Cerebellar nuclear complex (tissue), 1 donor: Measurements from ENCODE around the gene PEX19.

Source experiments
- DNase-seq, 2 experiments: peaks; one replicate each; lab custom pipeline; 2025; lab: John Stamatoyannopoulos, UW

The PEX19 gene

GRCh38 chr1:160239582-160240299 is 45.2 kb downstream of the PEX19 start:
- no peak for DNase-seq

- no peak for DNase-seq
Measured at GRCh38 chr1:160238408-160238807, 46.5 kb downstream of the PEX19 start.

GRCh38 chr1:160237558-160237957 is 47.4 kb downstream of the PEX19 start:
- no peak for DNase-seq

- DNase-seq: no peak
Measured at GRCh38 chr1:160236806-160237205, 48.1 kb downstream of the PEX19 start.

- no peak for DNase-seq
Measured at GRCh38 chr1:160232911-160233310, 52.0 kb downstream of the PEX19 start.

GRCh38 chr1:160228431-160228830 is 56.5 kb downstream of the PEX19 start:
- DNase-seq: no peak

- DNase-seq: no peak
Measured at GRCh38 chr1:160227561-160227960, 57.4 kb downstream of the PEX19 start.

- no peak for DNase-seq
Measured at GRCh38 chr1:160227034-160227433, 57.9 kb downstream of the PEX19 start.
